ENCODE data around the gene XKR7. TPM values are rescaled to one million over a fixed set of nuclear protein-coding genes. Genes with fewer than 3 reads are reported as not detected.

The XKR7 gene
- polyA plus RNA-seq, 1 donor (not counting 4 experiments of a cell fraction or from before 2014, with no cell fraction given): not detected

GRCh38 chr20:32024683-32025295, 56.8 kb downstream of the XKR7 start:
- peaks cover 30% of the 10 kb centered on the region for H3K27me3 ChIP-seq (ENCODE audit: control insufficient read depth, extremely low read depth, insufficient read depth, low read length)
- H4K20me1 ChIP-seq (ENCODE audit: control insufficient read depth, extremely low read depth, insufficient read depth, low read length): no peaks in the 10 kb centered on the region
- no peak overlapping the region for H2AFZ ChIP-seq (ENCODE audit: control insufficient read depth, low read length)
- H3K4me1 ChIP-seq (ENCODE audit: control insufficient read depth, extremely low read depth, insufficient read depth, low read length): no peaks in the 10 kb centered on the region
- H3K4me2 ChIP-seq (ENCODE audit: control insufficient read depth, extremely low read depth, insufficient read depth, low read depth, low read length): no peak overlapping the region
- no peaks in the 10 kb centered on the region for H3K79me2 ChIP-seq (ENCODE audit: control insufficient read depth, insufficient read depth, low read length)
- DNase-seq (ENCODE audit: low read depth, low spot score): no peak
- H3K36me3 ChIP-seq (ENCODE audit: control insufficient read depth in 2 of 2, extremely low read depth in 1 of 2, insufficient read depth in 2 of 2, low read length in 2 of 2): no peaks in the 10 kb centered on the region
- no peak overlapping the region for H3K9ac ChIP-seq (ENCODE audit: control insufficient read depth, extremely low read depth, insufficient read depth, low read length)
- dilution Hi-C loops (cut with MboI; ENCODE audit: extremely low pct_ligation_motif_present, low sequenced_read_pairs): no loop called here
- H3K9me3 ChIP-seq (ENCODE audit: control insufficient read depth, low read depth, low read length): no peaks in the 10 kb centered on the region
- no peak for FAIRE-seq
- H3K27ac ChIP-seq (ENCODE audit: control insufficient read depth, insufficient read depth, low read length): no peak overlapping the region
- TF ChIP-seq, protein P1, sequence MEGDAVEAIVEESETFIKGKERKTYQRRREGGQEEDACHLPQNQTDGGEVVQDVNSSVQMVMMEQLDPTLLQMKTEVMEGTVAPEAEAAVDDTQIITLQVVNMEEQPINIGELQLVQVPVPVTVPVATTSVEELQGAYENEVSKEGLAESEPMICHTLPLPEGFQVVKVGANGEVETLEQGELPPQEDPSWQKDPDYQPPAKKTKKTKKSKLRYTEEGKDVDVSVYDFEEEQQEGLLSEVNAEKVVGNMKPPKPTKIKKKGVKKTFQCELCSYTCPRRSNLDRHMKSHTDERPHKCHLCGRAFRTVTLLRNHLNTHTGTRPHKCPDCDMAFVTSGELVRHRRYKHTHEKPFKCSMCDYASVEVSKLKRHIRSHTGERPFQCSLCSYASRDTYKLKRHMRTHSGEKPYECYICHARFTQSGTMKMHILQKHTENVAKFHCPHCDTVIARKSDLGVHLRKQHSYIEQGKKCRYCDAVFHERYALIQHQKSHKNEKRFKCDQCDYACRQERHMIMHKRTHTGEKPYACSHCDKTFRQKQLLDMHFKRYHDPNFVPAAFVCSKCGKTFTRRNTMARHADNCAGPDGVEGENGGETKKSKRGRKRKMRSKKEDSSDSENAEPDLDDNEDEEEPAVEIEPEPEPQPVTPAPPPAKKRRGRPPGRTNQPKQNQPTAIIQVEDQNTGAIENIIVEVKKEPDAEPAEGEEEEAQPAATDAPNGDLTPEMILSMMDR (optimal IDR thresholded peaks at IDR 0.05 in 1 of 3, IDR thresholded peaks at IDR 0.05 in 1 of 3, conservative IDR thresholded peaks at IDR 0.05 in 1 of 3; ENCODE audit: extremely low read depth in 1 of 3, insufficient read depth in 2 of 3, low read length in 3 of 3): no peak
- TF ChIP-seq EZH2 (IDR thresholded peaks at IDR 0.05; ENCODE audit: low read length): no peak
- no peak overlapping the region for H3K4me3 ChIP-seq (ENCODE audit: control insufficient read depth in 2 of 3, extremely low read depth in 1 of 3, insufficient read depth in 2 of 3, low read depth in 1 of 3, low read length in 3 of 3)
- H3K9me1 ChIP-seq (ENCODE audit: control insufficient read depth, extremely low read depth, insufficient read depth, low read length): no peaks in the 10 kb centered on the region

GRCh38 chr20:32027643-32028042, 59.7 kb downstream of the XKR7 start:
- Histone ChIP-seq H3K4me3 (ENCODE audit: control insufficient read depth in 2 of 3, extremely low read depth in 1 of 3, insufficient read depth in 2 of 3, low read depth in 1 of 3, low read length in 3 of 3) (no peak overlapping the region), H3K9me3 (ENCODE audit: control insufficient read depth, low read depth, low read length) (no peaks in the 10 kb centered on the region), H3K79me2 (ENCODE audit: control insufficient read depth, insufficient read depth, low read length) (no peaks in the 10 kb centered on the region), H2AFZ (ENCODE audit: control insufficient read depth, low read length) (no peak overlapping the region), H4K20me1 (ENCODE audit: control insufficient read depth, extremely low read depth, insufficient read depth, low read length) (no peaks in the 10 kb centered on the region), H3K27me3 (ENCODE audit: control insufficient read depth, extremely low read depth, insufficient read depth, low read length) (peaks cover 22% of the 10 kb centered on the region), H3K9me1 (ENCODE audit: control insufficient read depth, extremely low read depth, insufficient read depth, low read length) (no peaks in the 10 kb centered on the region), H3K4me2 (ENCODE audit: control insufficient read depth, extremely low read depth, insufficient read depth, low read depth, low read length) (no peak overlapping the region), H3K4me1 (ENCODE audit: control insufficient read depth, extremely low read depth, insufficient read depth, low read length) (no peaks in the 10 kb centered on the region), H3K36me3 (ENCODE audit: control insufficient read depth in 2 of 2, extremely low read depth in 1 of 2, insufficient read depth in 2 of 2, low read length in 2 of 2) (no peaks in the 10 kb centered on the region), H3K9ac (ENCODE audit: control insufficient read depth, extremely low read depth, insufficient read depth, low read length) (no peak overlapping the region), H3K27ac (ENCODE audit: control insufficient read depth, insufficient read depth, low read length) (no peak overlapping the region)
- dilution Hi-C loops (cut with MboI; ENCODE audit: extremely low pct_ligation_motif_present, low sequenced_read_pairs): no loop called here
- FAIRE-seq (no peak), DNase-seq (ENCODE audit: low read depth, low spot score) (no peak)
- TF ChIP-seq EZH2 (IDR thresholded peaks at IDR 0.05; ENCODE audit: low read length): no peak
- TF ChIP-seq, protein P1 (optimal IDR thresholded peaks at IDR 0.05 in 1 of 3, IDR thresholded peaks at IDR 0.05 in 1 of 3, conservative IDR thresholded peaks at IDR 0.05 in 1 of 3; ENCODE audit: extremely low read depth in 1 of 3, insufficient read depth in 2 of 3, low read length in 3 of 3): no peak

All from keratinocyte (primary cell).